ENCODE data around the gene MAP4K2.
A peak's percentile ranks its signal among the peaks of the same experiment; 100 is the strongest.

Gene MAP4K2

GRCh38 chr11:64767344-64768299 lies 35.4 kb downstream of the MAP4K2 start:
- peak; percentile 82 to 84 for DNase-seq

- DNase-seq: no peak
Measured at GRCh38 chr11:64766881-64767280, 36.1 kb downstream of the MAP4K2 start.

- DNase-seq: no peak
Measured at GRCh38 chr11:64765851-64766665, 37.0 kb downstream of the MAP4K2 start.

- DNase-seq: no peak
Measured at GRCh38 chr11:64765291-64765850, 37.6 kb downstream of the MAP4K2 start.

- no peak for DNase-seq
Measured at GRCh38 chr11:64764753-64765152, 38.3 kb downstream of the MAP4K2 start.

- DNase-seq: peak; percentile 48 to 58
Measured at GRCh38 chr11:64764040-64764611, 38.9 kb downstream of the MAP4K2 start.

GRCh38 chr11:64763526-64764039 lies 39.4 kb downstream of the MAP4K2 start:
- no peak for DNase-seq

- no peak for DNase-seq
Measured at GRCh38 chr11:64762674-64763525, 40.1 kb downstream of the MAP4K2 start.

GRCh38 chr11:64762277-64762673 lies 40.7 kb downstream of the MAP4K2 start:
- DNase-seq: no peak

GRCh38 chr11:64760759-64761420 lies 42.1 kb downstream of the MAP4K2 start:
- DNase-seq: no peak

- DNase-seq: no peak
Measured at GRCh38 chr11:64759722-64760719, 43.0 kb downstream of the MAP4K2 start, which contains the start of gene PYGM. PYGM (minus strand) TSS chr11:64759974; CDS start chr11:64759898, 76 bp downstream.

GRCh38 chr11:64759131-64759721 lies 43.8 kb downstream of the MAP4K2 start:
- no peak for DNase-seq

- no peak for DNase-seq
Measured at GRCh38 chr11:64758330-64759079, 44.5 kb downstream of the MAP4K2 start.

- DNase-seq: no peak
Measured at GRCh38 chr11:64757549-64758329, 45.3 kb downstream of the MAP4K2 start.

GRCh38 chr11:64755681-64756361 lies 47.2 kb downstream of the MAP4K2 start:
- DNase-seq: no peak

- DNase-seq: no peak
Measured at GRCh38 chr11:64754919-64755662, 47.9 kb downstream of the MAP4K2 start.

All from activated CD4-positive, alpha-beta T cell treated with anti-CD3 and anti-CD28 coated beads for 4 hours (primary cell).